ENCODE results near the gene SLC1A2.

The SLC1A2 gene

DNA sequence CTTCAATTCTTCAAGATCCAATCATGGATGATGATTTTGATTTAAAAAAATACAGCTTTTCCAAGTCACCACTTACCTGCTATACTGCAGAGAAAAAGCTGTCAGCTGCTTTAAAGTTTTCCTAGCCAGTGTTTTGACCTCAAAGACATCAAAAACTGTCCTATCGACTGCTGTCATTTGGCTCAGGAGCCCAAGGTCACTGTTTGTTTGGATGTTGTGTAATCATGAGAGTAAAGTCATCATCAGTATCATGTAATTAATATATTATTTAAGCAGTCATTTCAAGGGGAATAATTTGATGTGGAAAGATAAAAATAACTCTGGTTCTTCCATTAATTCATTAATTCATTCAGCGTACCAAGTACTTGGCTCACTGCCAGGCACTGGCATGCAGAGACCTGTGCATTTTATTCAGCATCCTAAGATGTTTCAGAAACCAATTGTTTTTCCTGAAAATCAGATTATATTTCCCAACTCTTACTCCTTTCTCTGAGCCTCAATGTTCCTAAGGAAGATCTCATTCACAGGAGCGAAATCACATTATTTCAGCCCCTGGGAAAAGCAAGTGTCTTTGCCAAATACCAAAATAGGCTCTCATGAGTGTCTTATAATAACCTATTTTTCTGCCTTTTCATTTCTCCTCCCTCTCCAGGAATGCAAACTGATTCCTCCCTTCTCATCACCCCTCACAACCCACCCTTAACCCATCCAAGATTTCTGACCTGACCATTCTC lies 59.9 kb downstream of the SLC1A2 start:
- Histone ChIP-seq H3K27ac (ENCODE audit: low read depth, low read length) (no peak overlapping the region), H3K36me3 (ENCODE audit: low read length) (no peaks in the 10 kb centered on the region), H3F3A (ENCODE audit: insufficient read depth) (no peaks in the 10 kb centered on the region), H3K9me2 (replicated peaks; ENCODE audit: insufficient read depth, low read length) (no peaks in the 10 kb centered on the region), H3K27me3 (ENCODE audit: low read length) (no peaks in the 10 kb centered on the region), H4K20me1 (ENCODE audit: low read depth, low read length) (no peaks in the 10 kb centered on the region), H2AFZ (ENCODE audit: low read depth, low read length, severe bottlenecking) (no peak overlapping the region), H3K9ac (ENCODE audit: low read length) (no peak overlapping the region), H3K4me3 (ENCODE audit: insufficient read depth, low read length, poor library complexity, severe bottlenecking) (no peak overlapping the region), H3K4me2 (ENCODE audit: low read depth, low read length, poor library complexity, severe bottlenecking) (no peak overlapping the region), H3K79me2 (ENCODE audit: insufficient read depth, low read length) (no peaks in the 10 kb centered on the region), H3K9me3 (ENCODE audit: insufficient read depth, low read length) (no peaks in the 10 kb centered on the region)
- TF ChIP-seq CTCF (IDR thresholded peaks at IDR 0.05; ENCODE audit: insufficient read depth, low read length, poor library complexity, severe bottlenecking) (no peak), EZH2phosphoT487 (conservative IDR thresholded peaks at IDR 0.05; ENCODE audit: low read length) (no peak)

DNA sequence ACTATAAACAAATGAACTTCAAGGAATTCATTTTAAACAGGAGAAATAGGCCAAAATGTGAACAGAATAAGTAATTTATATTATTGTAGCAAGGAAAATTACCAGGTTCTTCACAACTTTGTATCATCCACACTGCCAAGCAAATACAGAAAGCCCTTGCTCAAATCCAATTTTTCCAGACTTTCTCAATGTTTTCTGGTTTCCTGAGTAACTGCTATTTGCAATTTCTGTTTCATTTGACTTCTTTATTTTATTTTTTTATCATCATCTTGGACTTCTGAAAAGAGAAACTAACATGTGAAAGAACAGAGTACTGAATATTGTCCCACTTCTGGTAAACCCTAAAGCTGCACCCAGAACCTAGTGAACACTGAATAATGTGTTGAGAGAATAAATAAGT lies 61.0 kb downstream of the SLC1A2 start:
- no peak overlapping the region for H3K4me3 ChIP-seq (ENCODE audit: insufficient read depth, low read length, poor library complexity, severe bottlenecking)
- no peaks in the 10 kb centered on the region for H3K79me2 ChIP-seq (ENCODE audit: insufficient read depth, low read length)
- H4K20me1 ChIP-seq (ENCODE audit: low read depth, low read length): no peaks in the 10 kb centered on the region
- H3F3A ChIP-seq (ENCODE audit: insufficient read depth): no peaks in the 10 kb centered on the region
- H3K27me3 ChIP-seq (ENCODE audit: low read length): no peaks in the 10 kb centered on the region
- no peak overlapping the region for H2AFZ ChIP-seq (ENCODE audit: low read depth, low read length, severe bottlenecking)
- no peaks in the 10 kb centered on the region for H3K9me2 ChIP-seq (replicated peaks; ENCODE audit: insufficient read depth, low read length)
- H3K27ac ChIP-seq (ENCODE audit: low read depth, low read length): no peak overlapping the region
- H3K9ac ChIP-seq (ENCODE audit: low read length): no peak overlapping the region
- H3K4me2 ChIP-seq (ENCODE audit: low read depth, low read length, poor library complexity, severe bottlenecking): no peak overlapping the region
- no peaks in the 10 kb centered on the region for H3K9me3 ChIP-seq (ENCODE audit: insufficient read depth, low read length)
- no peaks in the 10 kb centered on the region for H3K36me3 ChIP-seq (ENCODE audit: low read length)
- TF ChIP-seq EZH2phosphoT487 (conservative IDR thresholded peaks at IDR 0.05; ENCODE audit: low read length) (no peak), CTCF (IDR thresholded peaks at IDR 0.05; ENCODE audit: insufficient read depth, low read length, poor library complexity, severe bottlenecking) (no peak)

- Histone ChIP-seq H3K9me3 (ENCODE audit: insufficient read depth, low read length) (no peaks in the 10 kb centered on the region), H3K27me3 (ENCODE audit: low read length) (no peaks in the 10 kb centered on the region), H3K36me3 (ENCODE audit: low read length) (no peaks in the 10 kb centered on the region), H3K9me2 (replicated peaks; ENCODE audit: insufficient read depth, low read length) (no peaks in the 10 kb centered on the region), H3K4me3 (ENCODE audit: insufficient read depth, low read length, poor library complexity, severe bottlenecking) (no peak overlapping the region), H3K27ac (ENCODE audit: low read depth, low read length) (no peak overlapping the region), H3K4me2 (ENCODE audit: low read depth, low read length, poor library complexity, severe bottlenecking) (no peak overlapping the region), H3F3A (ENCODE audit: insufficient read depth) (no peaks in the 10 kb centered on the region), H4K20me1 (ENCODE audit: low read depth, low read length) (no peaks in the 10 kb centered on the region), H3K79me2 (ENCODE audit: insufficient read depth, low read length) (no peaks in the 10 kb centered on the region), H3K9ac (ENCODE audit: low read length) (no peak overlapping the region), H2AFZ (ENCODE audit: low read depth, low read length, severe bottlenecking) (no peak overlapping the region)
- TF ChIP-seq CTCF (IDR thresholded peaks at IDR 0.05; ENCODE audit: insufficient read depth, low read length, poor library complexity, severe bottlenecking): no peak
- no peak for TF ChIP-seq EZH2phosphoT487 (conservative IDR thresholded peaks at IDR 0.05; ENCODE audit: low read length)
These were observed 61.4 kb downstream of the SLC1A2 start for GRCh38 chr11:35357923-35358322.
